ENCODE data around the gene PLCG1. TPM values are rescaled to one million over a fixed set of nuclear protein-coding genes. Genes with fewer than 3 reads are reported as not detected.

PLCG1 gene
- total RNA-seq, 2 experiments from 2014 or later = 133 to 139 TPM

DNA sequence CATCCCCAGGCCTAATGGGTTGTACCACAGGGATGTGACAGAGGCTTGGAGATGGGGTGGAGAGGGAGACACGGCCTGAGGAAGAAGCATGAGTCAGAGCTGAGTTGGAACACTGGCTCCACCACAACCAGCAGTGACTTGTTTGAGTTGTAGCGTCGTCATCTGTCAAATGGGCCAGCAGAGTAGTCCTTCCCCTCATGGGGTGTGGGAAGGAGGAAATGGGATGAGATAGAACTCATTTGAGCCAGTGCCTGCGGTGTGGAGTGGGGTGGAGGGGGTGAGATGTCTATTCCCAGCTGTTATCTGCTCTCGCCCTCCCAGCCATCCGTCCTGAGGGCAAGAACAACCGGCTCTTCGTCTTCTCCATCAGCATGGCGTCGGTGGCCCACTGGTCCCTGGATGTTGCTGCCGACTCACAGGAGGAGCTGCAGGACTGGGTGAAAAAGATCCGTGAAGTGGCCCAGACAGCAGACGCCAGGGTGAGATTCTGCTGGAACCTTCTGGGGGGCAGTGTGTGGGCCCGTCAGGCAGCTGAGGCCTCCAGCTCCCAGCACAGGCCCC, 32.5 kb downstream of the PLCG1 start:
- Mint-ChIP-seq H3K4me1 (ENCODE audit: low read depth) (peaks cover 17% of the 10 kb centered on the region), H3K4me3 (no peak overlapping the region), H3K27ac (peak overlapping the region; percentile 6), H3K27me3 (no peaks in the 10 kb centered on the region), H3K36me3 (peaks cover 70% of the 10 kb centered on the region), H3K9me3 (no peaks in the 10 kb centered on the region)
- intact Hi-C loops (cut with micrococcal nuclease) = loop anchor here (5.0 kb wide), 1 partner anchor 33 kb away; the partner anchor contains the start of gene PLCG1
- POLR2A ChIA-PET = interaction anchor here (0.7 kb wide), 1 partner anchor 12 kb away, joined by 3 read pairs; no protein-coding TSS in a partner anchor
- CTCF ChIA-PET = interaction anchor here (1.1 to 4.2 kb wide), 4 partner anchors 11 to 169 kb away, joined by 3 to 60 read pairs (median 6); partner anchors contain the start of gene LPIN3
- DNase-seq = peak; percentile 8

DNA sequence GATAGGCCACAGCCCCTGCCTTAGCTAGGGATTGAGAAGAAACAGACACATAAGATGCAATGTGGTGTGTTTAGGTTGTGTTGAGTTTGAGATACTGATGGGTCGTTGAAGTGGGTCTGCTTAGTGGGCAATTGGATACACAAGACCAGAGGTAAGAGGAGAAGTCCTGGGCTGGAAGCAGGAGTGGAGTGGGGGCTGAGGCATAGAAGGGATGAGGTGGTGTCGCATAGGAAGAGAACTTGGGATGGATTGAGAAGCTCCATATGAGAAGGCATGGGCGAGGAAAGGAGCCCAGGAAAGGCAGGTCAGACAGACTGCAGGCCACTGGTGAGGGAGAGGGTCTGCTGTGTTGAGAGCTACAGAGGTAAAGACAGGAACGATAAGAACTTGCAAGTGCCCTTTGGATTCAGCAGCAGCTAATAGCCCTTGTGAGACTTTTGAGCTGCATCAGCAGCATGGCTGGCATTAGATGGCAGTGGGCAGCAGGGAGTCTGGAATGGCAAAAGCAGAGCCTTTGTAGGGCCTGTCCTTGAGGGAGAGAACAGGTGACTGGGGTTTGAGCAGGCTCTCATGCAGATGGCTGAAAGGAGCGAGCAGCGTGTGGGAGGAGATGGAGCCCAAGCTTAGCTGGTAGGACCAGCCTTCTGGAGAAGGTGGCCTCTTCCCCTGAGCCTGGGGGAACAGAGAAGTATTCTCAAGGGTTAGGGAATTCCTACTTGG, 33.2 kb downstream of the PLCG1 start:
- H3K36me3 Mint-ChIP-seq = peaks cover 66% of the 10 kb centered on the region
- peak overlapping the region; percentile 6 for H3K27ac Mint-ChIP-seq
- peak; percentile 4 for DNase-seq
- H3K4me3 Mint-ChIP-seq = no peak overlapping the region
- peaks cover 17% of the 10 kb centered on the region for H3K4me1 Mint-ChIP-seq (ENCODE audit: low read depth)
- intact Hi-C loops (cut with micrococcal nuclease) = loop anchor here (5.0 kb wide), 1 partner anchor 33 kb away; the partner anchor contains the start of gene PLCG1
- H3K27me3 Mint-ChIP-seq = no peaks in the 10 kb centered on the region
- CTCF ChIA-PET = interaction anchor here (1.1 to 4.2 kb wide), 4 partner anchors 12 to 168 kb away, joined by 3 to 60 read pairs (median 6); partner anchors contain the start of gene LPIN3
- POLR2A ChIA-PET = interaction anchor here (0.7 kb wide), 1 partner anchor 12 kb away, joined by 3 read pairs; no protein-coding TSS in a partner anchor
- H3K9me3 Mint-ChIP-seq = no peaks in the 10 kb centered on the region

DNA sequence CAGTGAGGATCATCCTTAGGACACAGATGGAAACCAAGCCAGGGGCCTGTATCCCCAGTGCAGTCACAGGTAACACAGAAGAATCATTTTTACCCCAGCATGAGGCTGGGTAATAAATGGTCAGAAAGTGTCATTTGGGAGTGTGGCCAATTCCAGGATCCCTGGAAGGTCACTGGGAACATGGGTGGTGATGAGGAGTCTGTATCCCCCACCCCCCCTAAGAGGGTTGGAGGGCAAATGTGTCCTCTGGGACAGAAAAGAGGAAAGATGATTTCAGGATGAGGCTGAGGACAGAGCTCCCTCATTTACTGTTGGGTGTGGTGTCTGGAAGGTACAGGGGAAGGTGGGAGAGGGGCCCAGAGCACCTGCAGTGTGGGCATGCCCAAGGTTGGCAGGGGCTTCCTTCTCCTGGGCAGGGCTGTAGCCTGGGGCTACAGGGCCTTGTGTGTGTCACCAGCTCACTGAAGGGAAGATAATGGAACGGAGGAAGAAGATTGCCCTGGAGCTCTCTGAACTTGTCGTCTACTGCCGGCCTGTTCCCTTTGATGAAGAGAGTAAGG, 34.5 kb downstream of the PLCG1 start:
- H3K27me3 Mint-ChIP-seq = no peaks in the 10 kb centered on the region
- H3K4me3 Mint-ChIP-seq = no peak overlapping the region
- H3K9me3 Mint-ChIP-seq = no peaks in the 10 kb centered on the region
- H3K36me3 Mint-ChIP-seq = peaks cover 58% of the 10 kb centered on the region
- ChIA-PET POLR2A (no interaction called here), CTCF (interaction anchor here (1.2 to 4.2 kb wide), 11 partner anchors 12 to 167 kb away, joined by 3 to 63 read pairs (median 20); partner anchors contain the start of gene LPIN3)
- peak overlapping the region; percentile 33 for H3K27ac Mint-ChIP-seq
- intact Hi-C loops (cut with micrococcal nuclease) = loop anchor here (5.0 kb wide), 1 partner anchor 35 kb away; the partner anchor contains the start of gene PLCG1
- peaks cover 14% of the 10 kb centered on the region for H3K4me1 Mint-ChIP-seq (ENCODE audit: low read depth)
- DNase-seq = peak; percentile 4

DNA sequence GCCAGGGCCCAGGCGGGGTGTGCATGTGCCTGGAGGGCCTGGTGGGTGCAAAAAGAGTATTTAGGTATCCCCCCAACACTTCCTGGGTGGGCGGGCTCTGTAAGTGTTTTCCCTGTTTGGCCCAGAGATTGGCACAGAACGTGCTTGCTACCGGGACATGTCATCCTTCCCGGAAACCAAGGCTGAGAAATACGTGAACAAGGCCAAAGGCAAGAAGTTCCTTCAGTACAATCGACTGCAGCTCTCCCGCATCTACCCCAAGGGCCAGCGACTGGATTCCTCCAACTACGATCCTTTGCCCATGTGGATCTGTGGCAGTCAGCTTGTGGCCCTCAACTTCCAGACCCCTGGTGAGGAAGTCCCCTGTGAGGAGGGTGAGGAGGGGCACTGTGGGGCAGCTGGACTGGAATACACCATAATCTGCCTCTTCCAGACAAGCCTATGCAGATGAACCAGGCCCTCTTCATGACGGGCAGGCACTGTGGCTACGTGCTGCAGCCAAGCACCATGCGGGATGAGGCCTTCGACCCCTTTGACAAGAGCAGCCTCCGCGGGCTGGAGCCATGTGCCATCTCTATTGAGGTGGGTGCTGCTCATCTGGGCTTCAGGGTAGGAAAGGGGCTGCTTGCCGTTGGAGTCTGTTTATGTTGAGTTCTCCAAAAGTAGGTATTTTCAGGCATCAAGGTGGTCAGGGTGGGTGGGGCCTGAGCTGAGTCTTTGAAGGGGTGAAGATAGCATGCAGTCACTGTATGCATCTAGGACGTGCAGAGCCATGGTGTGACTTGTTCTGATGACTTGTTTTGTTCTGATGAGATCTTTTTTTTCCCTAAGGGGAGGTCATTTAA, 35.2 kb downstream of the PLCG1 start:
- H3K9me3 Mint-ChIP-seq = no peaks in the 10 kb centered on the region
- CTCF ChIA-PET = interaction anchor here (0.5 to 4.2 kb wide), 43 partner anchors 8 to 247 kb away, joined by 3 to 63 read pairs (median 4); partner anchors contain the start of gene LPIN3
- H3K36me3 Mint-ChIP-seq = peaks cover 53% of the 10 kb centered on the region
- H3K4me1 Mint-ChIP-seq (ENCODE audit: low read depth) = peaks cover 8% of the 10 kb centered on the region
- peak; percentile 8 for DNase-seq
- peak overlapping the region; percentile 10 for H3K27ac Mint-ChIP-seq
- POLR2A ChIA-PET = no interaction called here
- intact Hi-C loops (cut with micrococcal nuclease) = loop anchor here (1.0 to 5.0 kb wide), 3 partner anchors 35 to 168 kb away; partner anchors contain the start of genes LPIN3 and PLCG1
- H3K27me3 Mint-ChIP-seq = no peaks in the 10 kb centered on the region
- no peak overlapping the region for H3K4me3 Mint-ChIP-seq

DNA sequence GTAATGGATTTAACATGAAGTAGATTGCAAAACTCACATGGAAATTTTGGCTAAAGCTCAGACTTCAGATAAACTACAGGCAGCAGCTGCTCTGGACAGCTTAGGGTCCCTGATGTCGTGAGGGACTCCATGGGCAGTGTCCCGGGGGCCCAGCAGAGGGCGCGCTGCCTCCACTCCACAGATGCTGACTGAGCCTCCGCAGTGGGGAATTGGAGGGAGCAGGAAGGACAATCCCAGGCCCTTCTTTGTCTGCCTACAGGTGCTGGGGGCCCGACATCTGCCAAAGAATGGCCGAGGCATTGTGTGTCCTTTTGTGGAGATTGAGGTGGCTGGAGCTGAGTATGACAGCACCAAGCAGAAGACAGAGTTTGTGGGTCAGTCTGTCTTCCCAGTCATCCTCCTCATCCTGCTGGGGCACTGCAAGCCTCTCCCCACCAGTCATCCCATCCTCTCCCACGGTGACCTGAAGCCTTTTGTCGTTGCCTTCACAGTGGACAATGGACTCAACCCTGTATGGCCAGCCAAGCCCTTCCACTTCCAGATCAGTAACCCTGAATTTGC, 35.9 kb downstream of the PLCG1 start:
- POLR2A ChIA-PET = no interaction called here
- peak; percentile 71 for DNase-seq
- CTCF ChIA-PET = interaction anchor here (0.5 to 4.2 kb wide), 43 partner anchors 9 to 246 kb away, joined by 3 to 63 read pairs (median 4); partner anchors contain the start of gene LPIN3
- H3K4me1 Mint-ChIP-seq (ENCODE audit: low read depth) = peaks cover 6% of the 10 kb centered on the region
- H3K4me3 Mint-ChIP-seq = no peak overlapping the region
- H3K27me3 Mint-ChIP-seq = no peaks in the 10 kb centered on the region
- peak overlapping the region; percentile 10 for H3K27ac Mint-ChIP-seq
- no peaks in the 10 kb centered on the region for H3K9me3 Mint-ChIP-seq
- intact Hi-C loops (cut with micrococcal nuclease) = loop anchor here (1.0 to 5.0 kb wide), 3 partner anchors 36 to 167 kb away; partner anchors contain the start of genes LPIN3 and PLCG1
- peaks cover 53% of the 10 kb centered on the region for H3K36me3 Mint-ChIP-seq

DNA sequence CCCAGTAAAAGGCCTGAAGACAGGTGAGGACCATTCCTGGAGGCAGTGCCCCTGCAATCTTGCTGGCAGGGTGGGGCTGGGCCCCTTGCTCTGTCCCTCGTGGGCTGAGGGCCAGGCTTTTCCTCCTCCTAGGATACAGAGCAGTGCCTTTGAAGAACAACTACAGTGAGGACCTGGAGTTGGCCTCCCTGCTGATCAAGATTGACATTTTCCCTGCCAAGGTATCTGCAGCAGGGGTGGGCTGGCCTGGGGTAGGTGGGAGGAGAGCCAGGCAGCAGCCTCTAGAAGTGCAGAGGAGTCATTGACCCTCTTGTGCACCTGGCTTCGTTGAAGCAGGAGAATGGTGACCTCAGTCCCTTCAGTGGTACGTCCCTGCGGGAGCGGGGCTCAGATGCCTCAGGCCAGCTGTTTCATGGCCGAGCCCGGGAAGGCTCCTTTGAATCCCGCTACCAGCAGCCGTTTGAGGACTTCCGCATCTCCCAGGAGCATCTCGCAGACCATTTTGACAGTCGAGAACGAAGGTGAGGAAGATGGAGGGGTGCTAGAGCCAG, 36.5 kb downstream of the PLCG1 start:
- Mint-ChIP-seq H3K27me3 (no peaks in the 10 kb centered on the region), H3K4me1 (ENCODE audit: low read depth) (peaks cover 6% of the 10 kb centered on the region), H3K4me3 (no peak overlapping the region), H3K36me3 (peaks cover 48% of the 10 kb centered on the region), H3K9me3 (no peaks in the 10 kb centered on the region), H3K27ac (peak overlapping the region; percentile 10)
- intact Hi-C loops (cut with micrococcal nuclease) = loop anchor here (1.0 to 5.0 kb wide), 3 partner anchors 37 to 166 kb away; partner anchors contain the start of genes LPIN3 and PLCG1
- ChIA-PET CTCF (interaction anchor here (1.2 to 4.2 kb wide), 16 partner anchors 14 to 186 kb away, joined by 3 to 63 read pairs (median 5); partner anchors contain the start of gene LPIN3), POLR2A (no interaction called here)
- peak; percentile 6 for DNase-seq

DNA sequence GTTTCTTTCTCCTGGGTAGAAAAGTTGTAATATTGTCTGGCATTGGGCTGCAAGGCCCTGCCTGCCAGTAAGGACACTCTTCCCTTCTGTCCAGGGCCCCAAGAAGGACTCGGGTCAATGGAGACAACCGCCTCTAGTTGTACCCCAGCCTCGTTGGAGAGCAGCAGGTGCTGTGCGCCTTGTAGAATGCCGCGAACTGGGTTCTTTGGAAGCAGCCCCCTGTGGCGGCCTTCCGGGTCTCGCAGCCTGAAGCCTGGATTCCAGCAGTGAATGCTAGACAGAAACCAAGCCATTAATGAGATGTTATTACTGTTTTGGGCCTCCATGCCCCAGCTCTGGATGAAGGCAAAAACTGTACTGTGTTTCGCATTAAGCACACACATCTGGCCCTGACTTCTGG, 37.0 kb downstream of the PLCG1 start:
- Mint-ChIP-seq H3K4me3 (no peak overlapping the region), H3K27me3 (no peaks in the 10 kb centered on the region), H3K36me3 (peaks cover 43% of the 10 kb centered on the region), H3K4me1 (ENCODE audit: low read depth) (peaks cover 6% of the 10 kb centered on the region), H3K9me3 (no peaks in the 10 kb centered on the region), H3K27ac (no peak overlapping the region)
- intact Hi-C loops (cut with micrococcal nuclease) = loop anchor here (5.0 kb wide), 1 partner anchor 37 kb away; the partner anchor contains the start of gene PLCG1
- ChIA-PET CTCF (interaction anchor here (2.8 kb wide), 1 partner anchor 40 kb away, joined by 39 read pairs; no protein-coding TSS in a partner anchor), POLR2A (no interaction called here)
- no peak for DNase-seq

DNA sequence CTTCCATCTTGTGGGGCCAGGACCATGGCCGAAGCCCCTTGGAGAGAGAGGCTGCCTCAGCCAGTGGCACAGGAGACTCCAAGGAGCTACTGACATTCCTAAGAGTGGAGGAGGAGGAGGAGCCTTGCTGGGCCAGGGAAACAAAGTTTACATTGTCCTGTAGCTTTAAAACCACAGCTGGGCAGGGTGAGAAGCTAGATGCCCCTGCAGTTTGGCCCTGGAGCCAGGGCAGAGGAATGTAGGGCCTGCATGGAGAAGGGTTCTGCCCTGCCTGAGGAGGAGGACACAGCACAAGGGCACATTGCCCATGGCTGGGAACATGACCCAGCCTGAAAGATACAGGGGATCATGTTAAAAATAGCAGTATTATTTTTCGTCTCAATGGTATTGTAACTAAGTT, 37.4 kb downstream of the PLCG1 start:
- no peak for DNase-seq
- no peak overlapping the region for H3K4me3 Mint-ChIP-seq
- CTCF ChIA-PET = no interaction called here
- H3K36me3 Mint-ChIP-seq = peaks cover 39% of the 10 kb centered on the region
- peaks cover 6% of the 10 kb centered on the region for H3K4me1 Mint-ChIP-seq (ENCODE audit: low read depth)
- no peak overlapping the region for H3K27ac Mint-ChIP-seq
- POLR2A ChIA-PET = no interaction called here
- intact Hi-C loops (cut with micrococcal nuclease) = loop anchor here (5.0 kb wide), 1 partner anchor 37 kb away; the partner anchor contains the start of gene PLCG1
- no peaks in the 10 kb centered on the region for H3K27me3 Mint-ChIP-seq
- H3K9me3 Mint-ChIP-seq = no peaks in the 10 kb centered on the region

DNA sequence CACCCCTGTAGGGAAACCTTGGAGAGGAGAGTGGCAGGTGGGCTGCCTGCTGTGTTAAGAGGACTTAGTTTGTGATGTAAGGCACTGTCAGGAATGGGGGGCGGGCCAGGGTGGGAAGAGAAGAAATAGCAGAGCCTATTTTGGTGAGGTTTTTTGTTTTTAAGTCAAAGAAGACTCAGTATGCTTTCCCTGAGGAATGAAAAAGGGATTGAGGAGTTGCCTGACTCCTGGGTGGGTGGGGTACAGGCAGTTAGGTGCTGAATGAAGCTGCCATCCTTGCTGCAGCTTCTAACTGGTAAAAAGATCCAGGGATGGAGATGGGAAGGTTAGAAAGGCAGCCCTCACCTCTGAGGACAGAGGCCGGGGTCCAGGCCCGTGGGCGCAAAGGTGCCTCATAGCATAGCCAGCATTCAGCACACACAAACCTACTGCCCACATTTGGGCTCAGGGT, 37.9 kb downstream of the PLCG1 start:
- Mint-ChIP-seq H3K27ac (no peak overlapping the region), H3K4me3 (no peak overlapping the region), H3K4me1 (ENCODE audit: low read depth) (peaks cover 6% of the 10 kb centered on the region), H3K36me3 (peaks cover 38% of the 10 kb centered on the region), H3K27me3 (no peaks in the 10 kb centered on the region), H3K9me3 (no peaks in the 10 kb centered on the region)
- DNase-seq = no peak
- ChIA-PET CTCF (no interaction called here), POLR2A (no interaction called here)
- intact Hi-C loops (cut with micrococcal nuclease) = no loop called here

DNA sequence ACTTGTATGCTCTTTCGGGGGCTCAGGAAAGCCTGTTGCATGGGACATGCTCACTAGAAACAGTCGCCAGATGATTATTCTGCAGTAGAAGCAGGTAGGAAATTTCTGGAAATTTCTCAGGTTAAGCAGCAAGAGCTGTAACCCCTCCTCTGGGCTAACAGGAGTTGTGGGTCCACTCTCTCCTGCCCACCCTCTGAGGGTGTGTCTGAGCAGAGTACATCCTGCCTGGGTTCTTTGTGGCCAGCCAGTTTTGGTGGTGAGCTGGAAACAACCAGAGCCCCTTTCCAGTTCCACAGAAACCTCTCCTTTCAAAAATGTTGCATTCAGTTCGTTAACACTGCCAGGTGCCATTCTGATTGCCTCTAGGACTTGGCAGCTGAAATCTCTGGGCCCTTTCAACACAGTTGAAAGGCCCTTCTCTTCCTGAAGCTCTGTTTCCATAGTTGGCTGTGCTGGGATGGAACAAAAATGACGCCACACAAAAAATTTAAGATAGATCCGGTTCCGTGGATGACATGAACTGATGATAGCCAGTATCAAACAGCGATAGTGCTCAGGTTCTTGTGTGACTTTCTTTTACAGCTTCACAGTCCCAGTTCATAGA, 38.5 kb downstream of the PLCG1 start:
- H3K4me1 Mint-ChIP-seq (ENCODE audit: low read depth) = peaks cover 6% of the 10 kb centered on the region
- intact Hi-C loops (cut with micrococcal nuclease) = no loop called here
- H3K27me3 Mint-ChIP-seq = no peaks in the 10 kb centered on the region
- POLR2A ChIA-PET = no interaction called here
- H3K4me3 Mint-ChIP-seq = no peak overlapping the region
- no peaks in the 10 kb centered on the region for H3K9me3 Mint-ChIP-seq
- no peak for DNase-seq
- H3K36me3 Mint-ChIP-seq = peaks cover 32% of the 10 kb centered on the region
- peak overlapping the region; percentile 1 for H3K27ac Mint-ChIP-seq
- CTCF ChIA-PET = interaction anchor here (1.5 kb wide), 1 partner anchor 41 kb away, joined by 5 read pairs; no protein-coding TSS in a partner anchor
